ENCODE data around the gene AGPS. TPM values are rescaled to one million over a fixed set of nuclear protein-coding genes. Genes with fewer than 3 reads are reported as not detected.
"Not testable (repeated sequence)": the region's sequence is repeated elsewhere in the genome, so short reads cannot be mapped to it uniquely, and the experiment has no call there.

Gene AGPS
- total RNA-seq, 1 experiment from 2014 or later, result 69.9 TPM

GRCh38 chr2:177362499-177362898 is 30.1 kb upstream of the AGPS start:
- no peak overlapping the region for H3K4me3 Mint-ChIP-seq (ENCODE audit: low read depth, unreplicated experiment)
- H3K9me3 Mint-ChIP-seq (ENCODE audit: low read depth, unreplicated experiment), result no peaks in the 10 kb centered on the region
- TF ChIP-seq, protein P1, sequence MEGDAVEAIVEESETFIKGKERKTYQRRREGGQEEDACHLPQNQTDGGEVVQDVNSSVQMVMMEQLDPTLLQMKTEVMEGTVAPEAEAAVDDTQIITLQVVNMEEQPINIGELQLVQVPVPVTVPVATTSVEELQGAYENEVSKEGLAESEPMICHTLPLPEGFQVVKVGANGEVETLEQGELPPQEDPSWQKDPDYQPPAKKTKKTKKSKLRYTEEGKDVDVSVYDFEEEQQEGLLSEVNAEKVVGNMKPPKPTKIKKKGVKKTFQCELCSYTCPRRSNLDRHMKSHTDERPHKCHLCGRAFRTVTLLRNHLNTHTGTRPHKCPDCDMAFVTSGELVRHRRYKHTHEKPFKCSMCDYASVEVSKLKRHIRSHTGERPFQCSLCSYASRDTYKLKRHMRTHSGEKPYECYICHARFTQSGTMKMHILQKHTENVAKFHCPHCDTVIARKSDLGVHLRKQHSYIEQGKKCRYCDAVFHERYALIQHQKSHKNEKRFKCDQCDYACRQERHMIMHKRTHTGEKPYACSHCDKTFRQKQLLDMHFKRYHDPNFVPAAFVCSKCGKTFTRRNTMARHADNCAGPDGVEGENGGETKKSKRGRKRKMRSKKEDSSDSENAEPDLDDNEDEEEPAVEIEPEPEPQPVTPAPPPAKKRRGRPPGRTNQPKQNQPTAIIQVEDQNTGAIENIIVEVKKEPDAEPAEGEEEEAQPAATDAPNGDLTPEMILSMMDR (IDR thresholded peaks at IDR 0.05; ENCODE audit: unreplicated experiment), result no peak
- H3K36me3 Mint-ChIP-seq (ENCODE audit: insufficient read depth, unreplicated experiment), result no peaks in the 10 kb centered on the region
- H3K27ac Mint-ChIP-seq (ENCODE audit: unreplicated experiment), result no peak overlapping the region
- H3K4me1 Mint-ChIP-seq (ENCODE audit: low read depth, unreplicated experiment), result no peaks in the 10 kb centered on the region
- BruUV-seq (replicated peaks), result no TSS peak
- intact Hi-C loops (cut with micrococcal nuclease; ENCODE audit: unreplicated experiment), result no loop called here
- no peaks in the 10 kb centered on the region for H3K27me3 Mint-ChIP-seq (ENCODE audit: unreplicated experiment)
- CTCF ChIA-PET, result no interaction called here
- no peak for DNase-seq

- TF ChIP-seq, protein P1 (IDR thresholded peaks at IDR 0.05; ENCODE audit: unreplicated experiment), result no peak
- DNase-seq, result no peak
- Mint-ChIP-seq H3K4me1 (ENCODE audit: low read depth, unreplicated experiment) (no peaks in the 10 kb centered on the region), H3K36me3 (ENCODE audit: insufficient read depth, unreplicated experiment) (no peaks in the 10 kb centered on the region), H3K9me3 (ENCODE audit: low read depth, unreplicated experiment) (peaks cover 4% of the 10 kb centered on the region), H3K4me3 (ENCODE audit: low read depth, unreplicated experiment) (no peak overlapping the region), H3K27me3 (ENCODE audit: unreplicated experiment) (no peaks in the 10 kb centered on the region), H3K27ac (ENCODE audit: unreplicated experiment) (no peak overlapping the region)
- intact Hi-C loops (cut with micrococcal nuclease; ENCODE audit: unreplicated experiment), result no loop called here
- CTCF ChIA-PET, result no interaction called here
- no TSS peak for BruUV-seq (replicated peaks)
Measured at GRCh38 chr2:177363332-177363731, 29.2 kb upstream of the AGPS start.

DNA sequence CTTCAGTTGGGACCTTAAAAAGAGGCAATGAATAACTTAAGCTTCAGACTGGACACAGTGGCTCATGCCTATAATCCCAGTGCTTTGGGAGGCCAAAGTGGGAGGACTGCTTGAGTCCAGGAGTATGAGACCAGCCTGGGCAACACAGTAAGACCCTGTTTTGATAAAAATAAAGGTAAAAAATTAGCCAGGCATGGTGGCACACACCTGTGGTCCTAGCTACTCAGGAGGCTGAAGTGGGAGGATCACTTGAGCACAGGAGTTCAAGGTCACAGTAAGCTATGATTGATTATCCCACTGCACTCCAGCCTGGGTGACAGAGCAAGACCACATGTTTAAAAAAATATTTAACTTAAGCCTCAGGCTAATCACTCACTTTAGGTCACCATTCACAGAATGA is 26.8 kb upstream of the AGPS start:
- H3K27me3 Mint-ChIP-seq (ENCODE audit: unreplicated experiment); H3K4me3 Mint-ChIP-seq (ENCODE audit: low read depth, unreplicated experiment); H3K27ac Mint-ChIP-seq (ENCODE audit: unreplicated experiment); H3K36me3 Mint-ChIP-seq (ENCODE audit: insufficient read depth, unreplicated experiment); BruUV-seq (replicated peaks); H3K4me1 Mint-ChIP-seq (ENCODE audit: low read depth, unreplicated experiment); intact Hi-C loops (cut with micrococcal nuclease; ENCODE audit: unreplicated experiment); DNase-seq; H3K9me3 Mint-ChIP-seq (ENCODE audit: low read depth, unreplicated experiment): not testable (repeated sequence)
- CTCF ChIA-PET, result interaction anchor here (0.6 to 0.9 kb wide), 2 partner anchors 50 to 839 kb away, joined by 3 read pairs; no protein-coding TSS in a partner anchor

GRCh38 chr2:177368023-177368422 is 24.6 kb upstream of the AGPS start:
- H3K4me1 Mint-ChIP-seq (ENCODE audit: low read depth, unreplicated experiment), result not testable (repeated sequence)

DNA sequence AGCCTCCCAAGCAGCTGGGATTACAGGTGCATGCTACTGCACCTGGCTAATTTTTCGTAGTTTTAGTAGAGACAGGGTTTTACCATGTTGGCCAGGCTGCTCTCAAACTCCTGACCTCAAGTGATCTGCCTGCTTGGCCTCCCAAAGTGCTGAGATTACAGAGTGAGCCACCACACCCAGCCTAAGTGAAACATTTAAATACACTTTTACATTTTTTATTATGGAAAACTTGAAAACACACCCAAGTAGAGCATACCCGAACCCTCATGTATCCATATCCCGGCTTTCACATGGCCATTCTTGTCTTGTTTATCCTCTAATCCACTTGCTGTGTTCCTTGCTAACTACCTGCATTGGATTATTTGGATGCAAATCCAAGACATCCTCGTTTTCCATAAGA is 13.2 kb upstream of the AGPS start:
- TF ChIP-seq, protein P1 (IDR thresholded peaks at IDR 0.05; ENCODE audit: unreplicated experiment), result no peak
- DNase-seq, result no peak
- intact Hi-C loops (cut with micrococcal nuclease; ENCODE audit: unreplicated experiment), result no loop called here
- Mint-ChIP-seq H3K4me3 (ENCODE audit: low read depth, unreplicated experiment) (no peak overlapping the region), H3K36me3 (ENCODE audit: insufficient read depth, unreplicated experiment) (no peaks in the 10 kb centered on the region), H3K9me3 (ENCODE audit: low read depth, unreplicated experiment) (peaks cover 8% of the 10 kb centered on the region), H3K27me3 (ENCODE audit: unreplicated experiment) (no peaks in the 10 kb centered on the region), H3K4me1 (ENCODE audit: low read depth, unreplicated experiment) (no peaks in the 10 kb centered on the region), H3K27ac (ENCODE audit: unreplicated experiment) (no peak overlapping the region)
- CTCF ChIA-PET, result no interaction called here
- BruUV-seq (replicated peaks), result no TSS peak

More at GRCh38 chr2:177368023-177368422, 24.6 kb upstream of the AGPS start:
- H3K27ac Mint-ChIP-seq (ENCODE audit: unreplicated experiment); intact Hi-C loops (cut with micrococcal nuclease; ENCODE audit: unreplicated experiment); CTCF ChIA-PET; H3K27me3 Mint-ChIP-seq (ENCODE audit: unreplicated experiment); H3K36me3 Mint-ChIP-seq (ENCODE audit: insufficient read depth, unreplicated experiment); BruUV-seq (replicated peaks); DNase-seq; H3K4me3 Mint-ChIP-seq (ENCODE audit: low read depth, unreplicated experiment): not testable (repeated sequence)
- peaks cover 18% of the 10 kb centered on the region for H3K9me3 Mint-ChIP-seq (ENCODE audit: low read depth, unreplicated experiment)
